Skeletal muscle cell (primary cell): Measurements from ENCODE around the gene PTDSS2.

Experiments
- DNase-seq: peaks from one replicate; pipeline ENCODE4 v3.0.0-alpha.2; 2010; ENCODE audit warnings: low read depth
- H3K4me3 ChIP-seq: 2 replicates; pipeline ENCODE4 v1.5.1; 2011; ENCODE audit warnings: low read depth, mild to moderate bottlenecking, control low read depth, low read length, moderate library complexity

Gene PTDSS2

GRCh38 chr11:535519-536454 is 85.7 kb downstream of the PTDSS2 start, which contains the start of gene HRAS:
HRAS (minus strand) TSS chr11:535576.
- peak within 1 kb of the TSS; percentile 91 for H3K4me3 ChIP-seq
- DNase-seq = peak; percentile 74

- peak within 1 kb of the TSS; percentile 38 for H3K4me3 ChIP-seq
- peak; percentile 14 for DNase-seq
These were observed 87.0 kb downstream of the PTDSS2 start, which contains the start of gene LRRC56 for GRCh38 chr11:536841-537621. LRRC56 (plus strand) TSS chr11:537527; CDS start chr11:540685, 3,158 bp downstream.

GRCh38 chr11:537622-538430 is 87.7 kb downstream of the PTDSS2 start:
- H3K4me3 ChIP-seq = peak overlapping the region; percentile 38
- DNase-seq = no peak

GRCh38 chr11:538431-539051 is 88.5 kb downstream of the PTDSS2 start:
- no peak for DNase-seq
- no peak overlapping the region for H3K4me3 ChIP-seq

GRCh38 chr11:539971-540481 is 89.9 kb downstream of the PTDSS2 start:
- H3K4me3 ChIP-seq = no peak overlapping the region
- no peak for DNase-seq
